ENCODE results near the gene MYO1B. TPM values are rescaled to one million over a fixed set of nuclear protein-coding genes. Genes with fewer than 3 reads are reported as not detected.

The MYO1B gene
- total RNA-seq, 1 donor from 2014 or later = 43.7 TPM

GRCh38 chr2:191218292-191218898 is 26.8 kb upstream of the MYO1B start:
- Histone ChIP-seq H3K9me3 (no peaks in the 10 kb centered on the region), H3K36me3 (no peaks in the 10 kb centered on the region), H3K27me3 (no peaks in the 10 kb centered on the region), H3K4me3 (no peak overlapping the region), H3K27ac (no peak overlapping the region), H3K4me1 (peaks cover 35% of the 10 kb centered on the region)
- DNase-seq (ENCODE audit: extremely low spot score in 2 of 2) = no peak
- TF ChIP-seq CTCF (IDR thresholded peaks at IDR 0.05) (peak in 2 of 3 experiments; percentile 15 to 22), POLR2AphosphoS5 (IDR thresholded peaks at IDR 0.05; ENCODE audit: insufficient read depth in 1 of 2, low read depth in 1 of 2) (no peak)
- intact Hi-C loops (cut with DNase I) = no loop called here

GRCh38 chr2:191220671-191221070 is 24.5 kb upstream of the MYO1B start:
- no peak for DNase-seq (ENCODE audit: extremely low spot score in 2 of 2)
- H3K36me3 ChIP-seq = no peaks in the 10 kb centered on the region
- peaks cover 28% of the 10 kb centered on the region for H3K4me1 ChIP-seq
- TF ChIP-seq POLR2AphosphoS5 (IDR thresholded peaks at IDR 0.05; ENCODE audit: insufficient read depth in 1 of 2, low read depth in 1 of 2) = no peak
- TF ChIP-seq POLR2A (IDR thresholded peaks at IDR 0.05) = no peak
- TF ChIP-seq CTCF (IDR thresholded peaks at IDR 0.05) = no peak
- H3K9me3 ChIP-seq = no peaks in the 10 kb centered on the region
- no peak overlapping the region for H3K4me3 ChIP-seq
- no peaks in the 10 kb centered on the region for H3K27me3 ChIP-seq
- intact Hi-C loops (cut with DNase I) = no loop called here
- no peak overlapping the region for H3K27ac ChIP-seq

- DNase-seq (ENCODE audit: extremely low spot score in 2 of 2) = no peak
- Histone ChIP-seq H3K36me3 (no peaks in the 10 kb centered on the region), H3K27me3 (no peaks in the 10 kb centered on the region), H3K4me3 (no peak overlapping the region), H3K27ac (no peak overlapping the region), H3K4me1 (peaks cover 18% of the 10 kb centered on the region), H3K9me3 (no peaks in the 10 kb centered on the region)
- no peak for TF ChIP-seq POLR2AphosphoS5 (IDR thresholded peaks at IDR 0.05; ENCODE audit: insufficient read depth in 1 of 2, low read depth in 1 of 2)
- TF ChIP-seq CTCF (IDR thresholded peaks at IDR 0.05) = no peak
- no peak for TF ChIP-seq POLR2A (IDR thresholded peaks at IDR 0.05)
- intact Hi-C loops (cut with DNase I) = no loop called here
These were observed 23.5 kb upstream of the MYO1B start for GRCh38 chr2:191221666-191222065.

GRCh38 chr2:191222507-191222906 is 22.7 kb upstream of the MYO1B start:
- no peak for DNase-seq (ENCODE audit: extremely low spot score in 2 of 2)
- Histone ChIP-seq H3K36me3 (no peaks in the 10 kb centered on the region), H3K27me3 (no peaks in the 10 kb centered on the region), H3K4me3 (no peak overlapping the region), H3K27ac (no peak overlapping the region), H3K9me3 (no peaks in the 10 kb centered on the region), H3K4me1 (peaks cover 11% of the 10 kb centered on the region)
- TF ChIP-seq POLR2A (IDR thresholded peaks at IDR 0.05) = no peak
- no peak for TF ChIP-seq CTCF (IDR thresholded peaks at IDR 0.05)
- TF ChIP-seq POLR2AphosphoS5 (IDR thresholded peaks at IDR 0.05; ENCODE audit: insufficient read depth in 1 of 2, low read depth in 1 of 2) = no peak
- intact Hi-C loops (cut with DNase I) = no loop called here

GRCh38 chr2:191222952-191223351 is 22.3 kb upstream of the MYO1B start:
- H3K4me1 ChIP-seq = peaks cover 6% of the 10 kb centered on the region
- intact Hi-C loops (cut with DNase I) = no loop called here
- H3K27me3 ChIP-seq = no peaks in the 10 kb centered on the region
- no peak overlapping the region for H3K27ac ChIP-seq
- H3K4me3 ChIP-seq = no peak overlapping the region
- no peaks in the 10 kb centered on the region for H3K36me3 ChIP-seq
- DNase-seq (ENCODE audit: extremely low spot score in 2 of 2) = no peak
- TF ChIP-seq CTCF (IDR thresholded peaks at IDR 0.05) = no peak
- no peaks in the 10 kb centered on the region for H3K9me3 ChIP-seq

Data from vagina (tissue), 2 donors.